HepG2 (cell line): Measurements from ENCODE around the gene VARS2. TPM values are rescaled to one million over a fixed set of nuclear protein-coding genes. Genes with fewer than 3 reads are reported as not detected.
A peak's percentile ranks its signal among the peaks of the same experiment; 100 is the strongest.

Source experiments
- CAMTA2 ChIP-seq: sonication (generic); formaldehyde crosslinking; IDR thresholded peaks from 2 replicates; pipeline ENCODE4 v1.4.0; 2020; ENCODE audit warnings: mild to moderate bottlenecking, missing genetic modification reagents, borderline replicate concordance
- DR1 ChIP-seq: sonication (generic); formaldehyde crosslinking; IDR thresholded peaks from 2 replicates; pipeline ENCODE4 v1.8.0; 2021; ENCODE audit warnings: mild to moderate bottlenecking, missing genetic modification reagents, inconsistent platforms
- EZH2 ChIP-seq: conservative IDR thresholded peaks from 2 replicates; pipeline ENCODE4 v1.6.1; 2012; ENCODE audit warnings: mild to moderate bottlenecking, low read depth, low read length, moderate library complexity
- GFI1 ChIP-seq: sonication (generic); formaldehyde crosslinking; IDR thresholded peaks from 2 replicates; pipeline ENCODE4 v1.5.0; 2020; ENCODE audit warnings: missing genetic modification reagents, mild to moderate bottlenecking, borderline replicate concordance
- HMG20A ChIP-seq: IDR thresholded peaks from 2 replicates; pipeline ENCODE4 v1.6.1; 2016; ENCODE audit warnings: borderline replicate concordance
- MED8 ChIP-seq: sonication (generic); formaldehyde crosslinking; IDR thresholded peaks from 2 replicates; pipeline ENCODE4 v1.8.1; 2023; ENCODE audit warnings: mild to moderate bottlenecking, missing genetic modification reagents; ENCODE audit not compliant: insufficient replicate concordance
- MXI1 ChIP-seq: IDR thresholded peaks from 3 replicates; pipeline ENCODE4 v1.6.1; 2012; ENCODE audit warnings: low read depth, low read length, inconsistent platforms, borderline replicate concordance
- NR1H2 ChIP-seq: sonication (generic); formaldehyde crosslinking; IDR thresholded peaks from 2 replicates; pipeline ENCODE4 v1.8.1; 2022; ENCODE audit warnings: low read depth, missing genetic modification reagents, borderline replicate concordance
- PLRG1 ChIP-seq: fragments of 450-650 bp; conservative IDR thresholded peaks from 2 replicates; pipeline ENCODE4 v1.6.1; 2016
- REPIN1 ChIP-seq: sonication (generic); formaldehyde crosslinking; IDR thresholded peaks from 2 replicates; pipeline ENCODE4 v1.8.0; 2022; ENCODE audit warnings: missing genetic modification reagents, low read depth, mild to moderate bottlenecking, borderline replicate concordance
- SMC3 ChIP-seq: IDR thresholded peaks from 2 replicates; pipeline ENCODE4 v1.6.1; 2011; ENCODE audit warnings: low read length, improper control_type of control experiment
- SMYD3 ChIP-seq: sonication (generic); formaldehyde crosslinking; IDR thresholded peaks from 2 replicates; pipeline ENCODE4 v1.8.1; 2023; ENCODE audit warnings: mild to moderate bottlenecking, missing genetic modification reagents
- SRSF9 ChIP-seq: fragments of 200-400 bp; formaldehyde crosslinking; IDR thresholded peaks from 2 replicates; pipeline ENCODE4 v1.6.1; 2018; ENCODE audit warnings: borderline replicate concordance, mild to moderate bottlenecking, low read depth, low read length; ENCODE audit not compliant: insufficient read depth, poor library complexity, severe bottlenecking
- TBX3 ChIP-seq: fragments of 450-650 bp; IDR thresholded peaks from 2 replicates; pipeline ENCODE4 v1.6.1; 2017; ENCODE audit warnings: antibody characterized with exemption, mild to moderate bottlenecking, inconsistent platforms, borderline replicate concordance
- XBP1 ChIP-seq: sonication (generic); formaldehyde crosslinking; IDR thresholded peaks from 2 replicates; pipeline ENCODE4 v1.5.0; 2020; ENCODE audit warnings: missing genetic modification reagents
- ZFP36L1 ChIP-seq: sonication (generic); formaldehyde crosslinking; IDR thresholded peaks from 2 replicates; pipeline ENCODE4 v1.8.0; 2022; ENCODE audit warnings: mild to moderate bottlenecking, missing genetic modification reagents, moderate library complexity
- ZNF329 ChIP-seq: sonication (generic); formaldehyde crosslinking; IDR thresholded peaks from 2 replicates; pipeline ENCODE4 v1.9.0; 2021; ENCODE audit warnings: low read depth, mild to moderate bottlenecking, missing genetic modification reagents
- ZNF34 ChIP-seq: sonication (generic); formaldehyde crosslinking; IDR thresholded peaks from 2 replicates; pipeline ENCODE4 v1.4.0; 2020; ENCODE audit warnings: mild to moderate bottlenecking, missing genetic modification reagents, borderline replicate concordance
- ZNF383 ChIP-seq: sonication (generic); formaldehyde crosslinking; IDR thresholded peaks from 2 replicates; pipeline ENCODE4 v1.4.0; 2020; ENCODE audit warnings: missing genetic modification reagents, mild to moderate bottlenecking, borderline replicate concordance
- ZNF468 ChIP-seq: sonication (generic); formaldehyde crosslinking; IDR thresholded peaks from 2 replicates; pipeline ENCODE4 v1.8.0; 2022; ENCODE audit warnings: mild to moderate bottlenecking, moderate library complexity, missing genetic modification reagents
- ZNF484 ChIP-seq: sonication (generic); formaldehyde crosslinking; IDR thresholded peaks from 2 replicates; pipeline ENCODE4 v1.5.1; 2020; ENCODE audit warnings: mild to moderate bottlenecking, low read depth, missing genetic modification reagents, borderline replicate concordance
- ZNF513 ChIP-seq: sonication (generic); formaldehyde crosslinking; conservative IDR thresholded peaks from 2 replicates; pipeline ENCODE4 v1.5.0; 2020; ENCODE audit warnings: missing genetic modification reagents
- ZNF691 ChIP-seq: sonication (generic); formaldehyde crosslinking; IDR thresholded peaks from 2 replicates; pipeline ENCODE4 v1.4.0; 2020; ENCODE audit warnings: missing genetic modification reagents, low read depth, mild to moderate bottlenecking, borderline replicate concordance
- polyA plus RNA-seq, 8 experiments: library from polyadenylated mRNA; depleted of rRNA in 3 of 8; stranded (reverse) in 7 of 8; unstranded in 1 of 8; fragments of >200 nt; fragmentation: Illumina TruSeq in 4 of 8; extraction: Trizol in 4 of 8; gene quantifications; 2 replicates each; pipeline versions ENCODE4 v1.2.1 to v1.2.3, GENCODE V29; 2011 to 2016; ENCODE audit warnings: low read depth in 4 of 8, missing spikeins in 1 of 8, mixed read lengths in 1 of 8; ENCODE audit not compliant: insufficient read depth in 1 of 8
- total RNA-seq, 5 experiments: library from RNA; depleted of rRNA; stranded (reverse); fragments of >200 nt; fragmentation: Illumina TruSeq; extraction: Trizol; gene quantifications; 2 replicates each; pipeline ENCODE4 v1.2.3, GENCODE V29; 2016; ENCODE audit warnings: low read depth in 1 of 5
- TF ChIP-seq, protein P1 (sequence below): sonication (generic); formaldehyde crosslinking; IDR thresholded peaks from 2 replicates; pipeline ENCODE4 v1.5.1; 2020; ENCODE audit warnings: mild to moderate bottlenecking, missing genetic modification reagents

Gene VARS2
- total and polyA plus RNA-seq, 2 of the 13 experiments (the other 11 are each of a cell fraction or from before 2014, with no cell fraction given) = 61.8 to 71.8 TPM

DNA sequence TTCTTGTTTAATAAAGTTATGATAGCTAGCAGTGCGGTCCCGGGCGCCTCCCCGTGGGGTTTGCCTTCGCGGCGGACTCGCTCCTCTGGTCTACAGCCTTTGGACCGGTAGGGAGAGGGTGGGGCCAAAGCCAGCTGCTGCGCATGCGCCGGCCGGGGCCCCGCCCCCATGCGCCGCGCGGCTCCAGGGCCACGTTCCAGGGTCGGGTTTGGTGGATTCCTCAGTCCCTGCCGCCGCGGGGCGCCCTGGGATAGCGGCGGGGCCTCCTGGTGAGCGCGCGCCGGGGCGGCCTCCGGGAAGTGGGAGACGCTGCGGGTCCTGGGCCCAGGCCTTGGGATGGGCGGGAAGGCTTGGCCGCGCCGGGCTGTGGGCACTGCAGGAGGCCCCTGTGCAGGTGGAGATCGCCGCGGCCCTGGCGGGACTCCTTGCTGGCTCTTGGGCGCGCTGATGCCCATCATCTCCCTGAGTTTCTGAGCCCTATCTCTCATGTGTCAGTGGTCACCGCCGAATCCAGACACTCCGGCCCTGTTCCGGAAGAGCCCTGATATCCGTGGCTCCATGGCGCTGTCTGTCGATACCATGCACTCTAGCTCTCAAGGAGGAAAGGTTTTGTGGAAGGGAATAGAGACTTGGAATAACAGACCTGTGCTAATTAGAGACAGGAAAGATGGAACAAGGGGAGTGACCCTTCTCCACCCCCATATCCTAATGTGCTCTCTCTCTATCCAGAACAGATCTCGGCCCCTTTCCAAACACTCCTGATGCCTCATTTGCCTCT is at the start of gene VARS2 (continued):
- peak; percentile 92 for TF ChIP-seq MED8 (CRISPR knock-in tag)
- peak; percentile 93; the same call in 1 of the 2 replicates for TF ChIP-seq ZNF34
- TF ChIP-seq ZNF468 (CRISPR knock-in tag) = no peak; the same call in 1 of the 2 replicates
- TF ChIP-seq CAMTA2 = peak; percentile 97
- TF ChIP-seq REPIN1 (CRISPR knock-in tag) = peak; percentile 94
- no peak for TF ChIP-seq HMG20A (CRISPR knock-in tag)
- peak; percentile 84; the same call in 1 of the 2 replicates for TF ChIP-seq NR1H2 (CRISPR knock-in tag)
- peak; percentile 86; the same call in 1 of the 2 replicates for TF ChIP-seq ZNF691
- TF ChIP-seq ZNF484 (CRISPR knock-in tag) = no peak
- TF ChIP-seq TBX3 = no peak
- TF ChIP-seq SRSF9 = no peak
- TF ChIP-seq, protein P1, sequence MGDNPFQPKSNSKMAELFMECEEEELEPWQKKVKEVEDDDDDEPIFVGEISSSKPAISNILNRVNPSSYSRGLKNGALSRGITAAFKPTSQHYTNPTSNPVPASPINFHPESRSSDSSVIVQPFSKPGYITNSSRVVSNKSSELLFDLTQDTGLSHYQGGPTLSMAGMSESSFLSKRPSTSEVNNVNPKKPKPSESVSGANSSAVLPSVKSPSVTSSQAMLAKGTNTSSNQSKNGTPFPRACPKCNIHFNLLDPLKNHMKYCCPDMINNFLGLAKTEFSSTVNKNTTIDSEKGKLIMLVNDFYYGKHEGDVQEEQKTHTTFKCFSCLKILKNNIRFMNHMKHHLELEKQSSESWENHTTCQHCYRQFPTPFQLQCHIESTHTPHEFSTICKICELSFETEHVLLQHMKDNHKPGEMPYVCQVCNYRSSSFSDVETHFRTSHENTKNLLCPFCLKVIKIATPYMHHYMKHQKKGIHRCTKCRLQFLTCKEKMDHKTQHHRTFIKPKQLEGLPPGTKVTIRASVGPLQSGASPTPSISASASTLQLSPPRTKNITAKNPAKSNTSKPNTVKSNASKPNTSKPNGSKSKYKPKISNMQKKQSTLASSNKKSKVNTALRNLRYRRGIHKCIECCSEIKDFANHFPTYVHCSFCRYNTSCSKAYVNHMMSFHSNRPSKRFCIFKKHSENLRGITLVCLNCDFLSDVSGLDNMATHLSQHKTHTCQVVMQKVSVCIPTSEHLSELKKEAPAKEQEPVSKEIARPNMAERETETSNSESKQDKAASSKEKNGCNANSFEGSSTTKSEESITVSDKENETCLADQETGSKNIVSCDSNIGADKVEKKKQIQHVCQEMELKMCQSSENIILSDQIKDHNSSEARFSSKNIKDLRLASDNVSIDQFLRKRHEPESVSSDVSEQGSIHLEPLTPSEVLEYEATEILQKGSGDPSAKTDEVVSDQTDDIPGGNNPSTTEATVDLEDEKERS = peak; percentile 82; the same call in 1 of the 2 replicates
- TF ChIP-seq GFI1 (CRISPR knock-in tag) = no peak; the same call in 1 of the 2 replicates
- TF ChIP-seq ZNF329 (CRISPR knock-in tag) = no peak; the same call in 1 of the 2 replicates
- peak; percentile 72; the same call in 1 of the 2 replicates for TF ChIP-seq SMYD3 (CRISPR knock-in tag)
- no peak for TF ChIP-seq ZNF513 (CRISPR knock-in tag)
- TF ChIP-seq ZFP36L1 (CRISPR knock-in tag) = peak; percentile 98
- no peak for TF ChIP-seq EZH2
- TF ChIP-seq DR1 = peak; percentile 93
- TF ChIP-seq MXI1 = peak; percentile 94
- no peak for TF ChIP-seq ZNF383 (CRISPR knock-in tag)
- TF ChIP-seq XBP1 (CRISPR knock-in tag) = no peak
- TF ChIP-seq SMC3 = peak; percentile 25; the same call in 1 of the 2 replicates
- TF ChIP-seq PLRG1 = no peak
